Gastrocnemius medialis (tissue), 4 donors: ENCODE measurements around the gene CALN1.

Experiments
- POLR2A ChIP-seq, 2 donors: fragments of 450-650 bp; IDR thresholded peaks; one replicate each; pipeline ENCODE4 v1.6.1; 2017; ENCODE audit warnings: antibody characterized with exemption in 2 of 2, mild to moderate bottlenecking in 2 of 2, moderate library complexity in 2 of 2
- TF ChIP-seq, protein P1 (sequence below), 5 experiments: fragments of 450-650 bp in 3 of 5; fragments of 200-600 bp in 2 of 5; sonication (generic) in 2 of 5; IDR thresholded peaks in 4 of 5; conservative IDR thresholded peaks in 1 of 5; 1 replicate in 4 of 5; 2 replicates in 1 of 5; pipeline ENCODE4 v1.5.1; 2016 to 2019; ENCODE audit warnings: antibody characterized with exemption in 5 of 5, mild to moderate bottlenecking in 3 of 5, moderate library complexity in 3 of 5

DNA sequence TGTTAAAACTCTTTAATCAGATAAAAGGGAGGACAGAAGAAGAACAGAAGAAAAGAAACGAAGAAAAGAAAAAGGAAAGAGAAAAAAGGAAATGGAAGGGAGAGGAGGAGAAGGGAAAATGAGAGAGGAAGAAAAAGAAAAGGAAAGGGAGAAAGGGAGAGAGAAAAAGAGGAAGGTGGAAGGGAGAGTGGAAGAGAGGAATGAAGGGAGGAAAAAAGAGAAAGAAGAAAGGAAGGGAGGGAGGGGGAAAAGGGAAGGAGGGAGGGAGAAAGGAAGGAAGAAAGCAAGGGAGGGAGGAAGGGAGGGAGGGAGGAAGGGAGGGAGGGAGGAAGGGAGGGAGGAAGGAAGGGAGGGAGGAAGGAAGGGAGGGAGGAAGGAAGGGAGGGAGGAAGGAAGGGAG lies 305.7 kb downstream of the CALN1 start:
- no peak for TF ChIP-seq POLR2A (IDR thresholded peaks at IDR 0.05)
- TF ChIP-seq, protein P1, sequence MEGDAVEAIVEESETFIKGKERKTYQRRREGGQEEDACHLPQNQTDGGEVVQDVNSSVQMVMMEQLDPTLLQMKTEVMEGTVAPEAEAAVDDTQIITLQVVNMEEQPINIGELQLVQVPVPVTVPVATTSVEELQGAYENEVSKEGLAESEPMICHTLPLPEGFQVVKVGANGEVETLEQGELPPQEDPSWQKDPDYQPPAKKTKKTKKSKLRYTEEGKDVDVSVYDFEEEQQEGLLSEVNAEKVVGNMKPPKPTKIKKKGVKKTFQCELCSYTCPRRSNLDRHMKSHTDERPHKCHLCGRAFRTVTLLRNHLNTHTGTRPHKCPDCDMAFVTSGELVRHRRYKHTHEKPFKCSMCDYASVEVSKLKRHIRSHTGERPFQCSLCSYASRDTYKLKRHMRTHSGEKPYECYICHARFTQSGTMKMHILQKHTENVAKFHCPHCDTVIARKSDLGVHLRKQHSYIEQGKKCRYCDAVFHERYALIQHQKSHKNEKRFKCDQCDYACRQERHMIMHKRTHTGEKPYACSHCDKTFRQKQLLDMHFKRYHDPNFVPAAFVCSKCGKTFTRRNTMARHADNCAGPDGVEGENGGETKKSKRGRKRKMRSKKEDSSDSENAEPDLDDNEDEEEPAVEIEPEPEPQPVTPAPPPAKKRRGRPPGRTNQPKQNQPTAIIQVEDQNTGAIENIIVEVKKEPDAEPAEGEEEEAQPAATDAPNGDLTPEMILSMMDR (IDR thresholded peaks at IDR 0.05 in 4 of 5, conservative IDR thresholded peaks at IDR 0.05 in 1 of 5) = no peak
